Muscle of back (tissue), 11 donors: ENCODE measurements around the gene THOC6. TPM values are rescaled to one million over a fixed set of nuclear protein-coding genes. Genes with fewer than 3 reads are reported as not detected.
"Not testable (repeated sequence)": the region's sequence is repeated elsewhere in the genome, so short reads cannot be mapped to it uniquely, and the experiment has no call there.

Source experiments
- DNase-seq, 3 donors: peaks; one replicate each; pipeline versions ENCODE4 v3.0.0 to v3.0.0-alpha.2; 2013
- polyA plus RNA-seq, 10 donors: library from polyadenylated mRNA; unstranded; fragments of 120-200 nt; gene quantifications; one replicate each; pipeline ENCODE4 v1.2.1, GENCODE V29; 2013; ENCODE audit not compliant: insufficient read length in 10 of 10

Gene THOC6
- polyA plus RNA-seq, 10 donors = 15.9 to 26.9 (median 19.8) TPM

DNA sequence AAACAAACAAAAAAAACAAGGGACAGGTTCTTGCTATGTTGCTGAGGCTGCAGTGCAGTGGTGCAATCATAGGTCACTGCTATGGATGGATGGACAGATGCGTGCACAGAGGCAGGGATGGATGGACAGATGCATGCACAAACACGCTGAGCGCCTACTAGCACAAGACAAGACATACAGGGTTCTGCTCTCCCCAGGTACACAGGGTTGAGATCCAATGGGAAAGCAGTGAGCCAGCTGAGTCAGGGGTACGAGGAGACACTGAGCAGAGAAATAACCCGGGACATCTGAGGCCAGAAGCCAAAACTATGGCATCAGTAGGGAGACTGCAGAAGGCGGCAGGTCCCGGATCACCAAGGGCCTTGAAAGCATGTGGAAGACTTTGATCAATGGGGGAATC is 47.8 kb downstream of the THOC6 start:
- no peak for DNase-seq

DNA sequence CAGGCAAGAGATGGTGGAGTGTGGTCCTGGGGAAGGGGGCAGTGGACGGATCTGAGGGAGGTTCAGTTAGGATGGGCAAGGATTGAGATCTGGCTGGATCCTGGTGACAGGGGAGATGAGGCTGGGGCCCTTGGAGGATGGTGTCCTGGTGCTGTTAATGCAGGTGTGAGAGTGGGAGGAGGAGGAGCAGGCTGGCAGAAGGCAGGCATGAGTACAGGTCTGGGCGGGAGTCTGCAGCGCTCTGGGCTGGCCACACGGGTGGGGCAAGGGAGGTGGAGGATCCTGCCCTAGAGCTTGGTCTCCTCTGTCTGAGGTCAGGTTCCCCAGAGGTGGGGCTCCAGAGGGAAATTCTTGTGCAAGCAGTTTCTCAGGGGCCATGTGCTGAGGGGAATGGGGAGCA is 48.3 kb downstream of the THOC6 start:
- not testable (repeated sequence) for DNase-seq

DNA sequence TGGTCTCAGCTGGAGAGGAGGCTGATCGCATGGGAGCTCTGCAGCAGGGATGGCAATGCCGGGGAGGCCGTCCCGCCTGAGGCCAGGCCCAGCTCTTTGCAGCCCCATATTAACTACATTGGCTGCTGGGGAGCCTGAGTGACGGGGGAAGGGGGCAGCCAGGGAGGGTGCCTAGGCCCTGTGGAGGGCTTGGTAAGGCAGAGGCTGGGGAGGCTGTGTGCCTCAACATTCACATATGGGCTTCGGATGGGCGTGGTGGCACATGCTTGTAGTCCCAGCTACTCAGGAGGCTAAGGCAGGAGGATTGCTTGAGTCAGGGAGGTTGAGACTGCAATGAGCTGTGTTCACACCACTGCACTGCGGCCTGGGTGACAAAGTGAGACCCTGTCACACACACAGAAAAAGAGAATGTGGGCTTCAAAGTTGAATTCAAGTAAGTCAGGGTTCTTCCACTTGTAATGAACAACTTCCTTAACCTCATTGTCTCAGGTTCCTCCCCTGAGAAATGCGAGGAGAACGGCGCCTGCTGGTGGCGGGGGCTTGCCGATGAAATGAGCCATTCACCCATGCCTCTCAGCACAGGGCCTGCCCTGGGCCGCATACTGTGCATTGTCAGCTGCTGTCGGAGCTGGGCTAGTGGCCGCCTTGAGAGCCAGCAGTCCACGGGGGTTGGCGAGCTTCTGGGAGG is 48.9 kb downstream of the THOC6 start:
- DNase-seq = not testable (repeated sequence)

DNA sequence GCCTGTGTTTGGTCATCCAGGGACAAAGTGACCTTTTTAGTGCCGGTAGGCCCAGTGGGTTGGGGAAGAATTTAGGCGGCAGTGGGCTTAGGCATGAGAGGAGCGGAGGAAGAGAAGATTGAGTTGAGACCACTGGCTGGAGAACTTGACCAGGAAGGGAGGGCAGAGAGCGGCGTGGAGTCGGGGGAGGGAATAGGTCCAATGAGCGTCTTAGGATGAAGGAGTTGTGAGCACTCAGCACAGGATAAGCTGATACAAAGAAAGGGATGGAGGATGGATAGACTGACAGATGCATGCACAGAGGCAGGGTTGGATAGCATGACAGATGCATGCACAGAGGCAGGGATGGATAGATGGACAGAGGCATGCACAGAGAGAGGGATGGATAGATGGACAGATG is 49.6 kb downstream of the THOC6 start:
- no peak for DNase-seq

DNA sequence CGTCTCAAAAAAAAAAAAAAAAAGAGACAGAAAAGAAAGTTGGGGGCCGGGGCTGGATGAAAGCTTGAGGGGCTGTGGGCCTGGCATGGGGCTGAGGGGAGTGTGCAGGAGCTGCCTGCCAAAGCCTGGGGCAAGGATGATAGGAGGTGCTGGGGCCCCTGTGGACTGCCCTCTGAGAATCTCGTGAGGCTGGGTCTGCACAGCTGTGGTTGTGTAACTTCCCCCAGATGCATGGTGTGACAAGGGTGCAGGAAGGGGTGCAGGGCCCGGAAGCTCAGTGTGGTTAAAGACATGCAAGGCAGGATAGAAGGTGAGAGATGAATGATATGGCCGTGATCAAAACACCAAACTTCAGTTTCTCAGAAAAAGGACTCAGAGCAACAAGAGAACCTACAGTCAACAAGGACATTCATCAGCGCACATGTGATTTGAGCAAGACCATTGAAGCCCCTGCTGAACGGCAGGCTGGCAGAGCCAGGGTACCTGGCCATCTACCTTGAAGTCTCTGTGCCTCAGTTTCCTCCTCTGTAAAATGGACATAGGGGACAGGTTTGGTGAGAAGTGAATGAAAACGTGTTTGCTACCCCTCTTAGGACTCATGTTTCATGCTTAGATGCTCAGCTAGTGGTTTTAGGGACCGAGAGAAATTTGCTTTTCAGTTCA is 51.2 kb downstream of the THOC6 start:
- DNase-seq = no peak

DNA sequence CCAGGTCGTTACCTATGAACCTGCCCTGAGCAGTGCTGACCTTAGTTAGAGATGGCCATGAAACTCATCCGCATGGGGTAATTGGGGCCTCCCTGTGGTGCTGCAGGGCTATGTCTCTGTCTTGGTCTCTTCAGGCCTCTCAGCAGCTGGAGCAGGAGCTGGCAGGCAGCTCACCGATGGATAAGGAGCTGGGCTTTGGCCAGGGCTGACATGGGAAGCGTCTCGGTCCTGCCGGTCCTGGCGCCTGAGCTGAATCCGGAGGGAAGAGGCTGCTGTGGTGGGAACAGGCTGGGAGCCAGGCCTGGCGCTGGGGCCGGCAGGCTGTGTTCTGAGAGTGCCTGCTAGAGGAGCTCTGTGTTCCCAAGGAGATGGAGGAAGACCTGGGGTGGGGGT is 51.7 kb downstream of the THOC6 start:
- DNase-seq = peak in 1 of 3 donors; percentile 75

DNA sequence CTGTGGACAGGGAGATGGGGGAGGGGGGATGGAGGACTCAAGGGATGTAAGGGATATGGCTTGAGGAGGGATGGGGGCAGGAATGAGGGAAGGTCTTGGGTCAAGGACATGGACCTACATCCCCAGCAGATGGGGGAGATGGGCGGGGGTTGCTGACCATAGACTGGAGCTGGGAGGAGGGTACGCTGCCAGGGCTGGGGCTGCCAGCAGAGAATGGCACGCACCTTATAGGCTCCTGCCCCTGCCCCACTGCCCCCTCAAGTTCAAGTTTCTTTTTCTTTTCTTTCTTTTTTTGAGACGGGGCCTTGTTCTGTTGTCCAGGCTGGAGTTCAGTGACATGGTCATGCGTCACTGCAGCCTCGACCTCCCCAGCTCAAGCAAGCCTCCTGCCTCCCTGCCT is 52.1 kb downstream of the THOC6 start:
- DNase-seq = not testable (repeated sequence)

DNA sequence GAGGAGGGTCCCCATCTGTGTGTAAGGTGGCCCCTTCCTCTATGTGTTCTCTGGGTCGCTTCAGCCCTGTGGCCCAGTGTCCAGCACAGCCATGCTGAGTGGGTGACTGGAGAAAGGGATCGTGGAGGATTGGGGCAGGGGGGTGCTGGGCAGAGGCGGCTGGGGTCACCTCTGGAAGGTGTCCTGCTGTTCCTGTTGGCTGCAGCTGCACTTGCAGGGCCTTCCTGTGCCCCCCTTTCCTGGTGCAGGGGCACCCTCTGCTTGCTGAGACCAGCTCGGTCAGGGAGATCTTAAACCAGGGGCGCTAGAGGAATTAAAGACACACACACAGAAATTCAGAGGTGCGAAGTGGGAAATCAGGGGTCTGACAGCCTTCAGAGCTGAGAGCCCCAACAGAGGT is 52.7 kb downstream of the THOC6 start:
- no peak for DNase-seq

Other genes starting within 250 kb of the THOC6 start
- gene ELOB, start 246.8 kb upstream of the THOC6 start, polyA plus RNA-seq = 100 to 1,000 TPM; 126 to 207 (median 146) TPM
- not detected for gene PRSS33, start 236.5 kb upstream of the THOC6 start, polyA plus RNA-seq
- gene PRSS41, start 225.6 kb upstream of the THOC6 start, polyA plus RNA-seq = not detected
- under 1 TPM in 3 of 10 donors, not detected in 7; 0.24 to 0.53 (median 0.31) TPM for gene PRSS21, start 206.8 kb upstream of the THOC6 start, polyA plus RNA-seq
- gene ZG16B, start 193.7 kb upstream of the THOC6 start, polyA plus RNA-seq = under 1 TPM in 9 of 10 donors, not detected in 1; 0.24 to 0.90 (median 0.56) TPM
- gene PRSS22, start 165.9 kb upstream of the THOC6 start, polyA plus RNA-seq = under 1 TPM in 2 of 10 donors, not detected in 8; 0.83 to 0.94 TPM
- gene FLYWCH2, start 140.8 kb upstream of the THOC6 start, polyA plus RNA-seq = 10 to 100 TPM; 10.4 to 20.2 (median 15.5) TPM
- gene FLYWCH1, start 112.1 kb upstream of the THOC6 start, polyA plus RNA-seq = 10 to 100 TPM; 10.7 to 25.3 (median 17.2) TPM
- gene KREMEN2, start 59.8 kb upstream of the THOC6 start, polyA plus RNA-seq = 10 to 100 TPM in 2 of 10 donors, 1 to 10 TPM in 8; 1.7 to 27.6 (median 5.6) TPM
- 10 to 100 TPM in 1 of 10 donors, 1 to 10 TPM in 9; 4.9 to 13.2 (median 7.2) TPM for gene PAQR4, start 54.7 kb upstream of the THOC6 start, polyA plus RNA-seq
- 10 to 100 TPM in 4 of 10 donors, 1 to 10 TPM in 6; 5.8 to 23.0 (median 9.5) TPM for gene PKMYT1, start 43.6 kb upstream of the THOC6 start, polyA plus RNA-seq
- gene CLDN9, start 11.1 kb upstream of the THOC6 start, polyA plus RNA-seq = 1 to 10 TPM in 7 of 10 donors, under 1 TPM in 3; 0.45 to 2.6 (median 1.3) TPM
- gene CLDN6, start 5.9 kb upstream of the THOC6 start, polyA plus RNA-seq = 1 to 10 TPM in 2 of 10 donors, under 1 TPM in 7, not detected in 1; 0.16 to 6.3 (median 0.31) TPM
- gene TNFRSF12A, start 3.7 kb upstream of the THOC6 start, polyA plus RNA-seq = 10 to 100 TPM; 21.3 to 91.8 (median 36.6) TPM
- 100 to 1,000 TPM in 8 of 10 donors, 10 to 100 TPM in 2; 68.2 to 157 (median 121) TPM for gene HCFC1R1, start 93 bp upstream of the THOC6 start, polyA plus RNA-seq
- under 1 TPM in 6 of 10 donors, not detected in 4; 0.07 to 0.82 (median 0.11) TPM for gene BICDL2, start 12.9 kb downstream of the THOC6 start, polyA plus RNA-seq
- gene MMP25, start 22.5 kb downstream of the THOC6 start, polyA plus RNA-seq = 1 to 10 TPM; 1.1 to 3.0 (median 1.8) TPM
- gene IL32, start 41.6 kb downstream of the THOC6 start, polyA plus RNA-seq = 100 to 1,000 TPM in 6 of 10 donors, 10 to 100 TPM in 4; 43.8 to 181 (median 123) TPM
- gene ZSCAN10, start 75.3 kb downstream of the THOC6 start, polyA plus RNA-seq = under 1 TPM in 8 of 10 donors, not detected in 2; 0.13 to 0.53 (median 0.20) TPM
- 10 to 100 TPM in 7 of 10 donors, 1 to 10 TPM in 3; 7.5 to 14.6 (median 11.7) TPM for gene ZNF205, start 88.6 kb downstream of the THOC6 start, polyA plus RNA-seq
- gene ZNF213, start 111.0 kb downstream of the THOC6 start, polyA plus RNA-seq = 10 to 100 TPM in 5 of 10 donors, 1 to 10 TPM in 5; 8.1 to 11.6 (median 10.0) TPM
- gene OR1F1, start 164.2 kb downstream of the THOC6 start, polyA plus RNA-seq = not detected
- 1 to 10 TPM; 5.1 to 9.2 (median 6.7) TPM for gene ZNF200, start 211.1 kb downstream of the THOC6 start, polyA plus RNA-seq
- under 1 TPM; 0.09 to 0.65 (median 0.24) TPM for gene MEFV, start 232.6 kb downstream of the THOC6 start, polyA plus RNA-seq